Measurements from ENCODE around the gene NEDD4L.

GRCh38 chr18:58321986-58322385, 278.0 kb downstream of the NEDD4L start:
- TF ChIP-seq POLR2A (IDR thresholded peaks at IDR 0.05) = no peak
- peak; percentile 14 to 42 (median 37) for TF ChIP-seq CTCF (IDR thresholded peaks at IDR 0.05)

Measured in testis (tissue), 2 donors.